GM12892 (cell line): Measurements from ENCODE around the gene NELFB.

ENCODE experiments used
- DNase-seq: peaks from one replicate; pipeline ENCODE4 v3.0.0; 2011; ENCODE audit not compliant: insufficient read length
- FAIRE-seq: peaks from 2 replicates; lab custom pipeline; 2011; peaks lifted over from hg19 to GRCh38; lab: Jason Lieb, UNC
- POLR2A ChIP-seq: IDR thresholded peaks from 2 replicates; pipeline ENCODE4 v1.6.1; 2011; ENCODE audit warnings: low read depth, low read length, control low read depth
- POLR2AphosphoS5 ChIP-seq: IDR thresholded peaks from 2 replicates; pipeline ENCODE4 v1.6.1; 2011; ENCODE audit warnings: low read depth, low read length, control low read depth
- TAF1 ChIP-seq: IDR thresholded peaks from 2 replicates; pipeline ENCODE4 v1.6.1; 2011; ENCODE audit warnings: low read depth, mild to moderate bottlenecking, control low read depth, low read length, borderline replicate concordance

The NELFB gene

DNA sequence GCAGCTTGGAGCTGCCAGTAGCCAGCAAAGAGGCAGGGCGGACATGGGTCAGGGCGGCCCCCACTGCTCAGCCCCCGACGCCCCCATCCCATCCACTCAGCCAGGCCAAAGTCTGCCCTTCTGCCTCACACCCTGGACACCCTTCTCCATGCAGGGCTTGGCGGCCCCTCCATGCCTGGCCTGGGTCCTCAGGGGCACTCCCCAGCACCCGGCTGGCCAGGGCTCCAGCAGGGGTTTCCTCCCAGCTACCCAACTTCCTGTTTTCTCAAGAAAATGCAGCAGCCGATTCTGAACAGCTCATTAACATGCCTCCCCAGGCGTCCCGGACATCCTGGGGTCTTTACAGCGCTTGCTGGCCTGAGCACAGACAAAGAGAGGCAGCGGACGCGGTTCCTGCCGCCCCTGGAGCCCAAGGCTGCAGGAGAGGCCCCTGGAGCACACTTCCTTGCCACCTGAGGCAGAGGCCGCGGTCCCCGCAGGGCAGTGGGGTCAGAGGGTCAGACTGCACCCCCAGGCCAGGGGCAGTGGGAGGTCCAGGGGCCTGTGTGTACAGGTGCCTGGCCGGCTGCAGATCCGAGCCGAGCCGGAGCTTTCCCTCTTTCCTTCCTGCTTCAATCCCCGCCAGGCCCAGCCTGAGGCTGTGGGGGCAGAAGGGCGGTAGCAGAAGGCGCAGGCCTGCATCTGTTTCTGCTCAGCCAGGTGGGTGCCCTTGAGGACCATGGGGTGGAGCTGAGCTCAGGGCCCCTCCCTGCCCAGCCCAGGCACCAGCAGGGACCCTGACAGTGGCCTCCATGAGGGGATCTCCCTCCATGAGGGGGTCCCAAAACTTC is 65.6 kb downstream of the NELFB start:
- no peak for FAIRE-seq
- DNase-seq: peak; percentile 40
- no peak for TF ChIP-seq POLR2A
- TF ChIP-seq POLR2AphosphoS5: no peak
- TF ChIP-seq TAF1: no peak

DNA sequence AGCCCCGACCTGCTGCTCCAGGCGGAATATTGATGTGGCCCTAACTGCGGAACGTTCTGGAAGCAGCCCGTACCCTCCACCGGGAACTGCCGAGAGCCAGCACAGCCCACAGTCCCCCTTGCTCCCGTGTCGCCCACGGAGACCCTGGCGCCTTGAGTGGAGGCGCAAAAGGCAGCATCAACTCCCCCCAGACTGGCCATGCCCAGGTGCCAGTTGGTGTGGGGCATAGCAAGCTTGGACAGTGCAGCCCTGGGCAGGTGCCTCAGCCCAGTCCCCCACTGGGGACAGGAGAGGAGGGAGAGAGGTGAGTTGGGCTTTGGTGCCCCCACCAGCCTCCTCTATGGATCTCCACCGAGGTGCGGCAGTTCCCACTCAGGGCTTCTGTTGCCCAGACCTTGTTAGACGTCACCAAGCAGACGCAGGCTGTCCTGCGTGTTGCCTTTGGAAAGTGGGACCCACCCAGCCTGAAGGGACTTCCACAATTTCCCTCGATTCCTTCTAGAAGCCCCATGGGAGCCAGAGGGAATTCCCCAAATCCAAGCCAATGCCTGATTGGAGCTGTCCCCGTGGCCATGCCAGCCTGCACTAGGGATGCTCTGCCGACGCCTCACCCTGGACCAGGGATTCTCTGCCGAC is 66.7 kb downstream of the NELFB start:
- DNase-seq: no peak
- no peak for TF ChIP-seq POLR2A
- TF ChIP-seq POLR2AphosphoS5: no peak
- no peak for TF ChIP-seq TAF1
- no peak for FAIRE-seq
